ENCODE results near the gene LZTS2.

GRCh38 chr10:101022967-101023705 lies 23.5 kb downstream of the LZTS2 start:
- TF ChIP-seq CTCF (IDR thresholded peaks at IDR 0.05 in 2 of 3, conservative IDR thresholded peaks at IDR 0.05 in 1 of 3; ENCODE audit: borderline replicate concordance in 1 of 3, insufficient read depth in 1 of 3, low read depth in 2 of 3, low read length in 2 of 3) (no peak), SP1 (IDR thresholded peaks at IDR 0.05; ENCODE audit: low read depth) (no peak), POLR2AphosphoS5 (IDR thresholded peaks at IDR 0.05; ENCODE audit: low read depth, low read length) (no peak), POLR2A (IDR thresholded peaks at IDR 0.05; ENCODE audit: borderline replicate concordance, extremely low read depth, insufficient read depth, insufficient read length) (no peak), ZFX (IDR thresholded peaks at IDR 0.05) (no peak), YY1 (IDR thresholded peaks at IDR 0.05; ENCODE audit: extremely low read depth, insufficient replicate concordance, low read depth, low read length) (no peak), SRF (IDR thresholded peaks at IDR 0.05; ENCODE audit: low read depth) (no peak), JUND (IDR thresholded peaks at IDR 0.05) (no peak)
